GM12878 (cell line): ENCODE measurements around the gene PDZD7. TPM values are rescaled to one million over a fixed set of nuclear protein-coding genes. Genes with fewer than 3 reads are reported as not detected.

Experiments
- ATAC-seq: fragments of 200-7000 bp; cut with Tn5 transposase; 3 replicates; pipeline ENCODE4 v1.9.1; 2020; ENCODE audit warnings: mild to moderate bottlenecking, moderate library complexity
- BruUV-seq: library from RNA; stranded (reverse); fragments of 400-500 nt; replicated peaks from 2 replicates; lab custom pipeline; 2021; lab: Mats Ljungman, UMichigan
- CTCF ChIA-PET: fragments of 300-600 bp; sonication (Branson Sonifier 250); formaldehyde crosslinking; extraction: SDS; loops from one replicate; lab custom pipeline; 2021; ENCODE audit warnings: inconsistent platforms; lab: Yijun Ruan, JAX
- POLR2A ChIA-PET: fragments of 350-600 bp; formaldehyde crosslinking; extraction: SDS; loops from one replicate; lab custom pipeline; 2021; ENCODE audit warnings: inconsistent platforms; lab: Charles Lee
- RAD21 ChIA-PET: fragments of 300-600 bp; sonication (Branson Sonifier 250); formaldehyde crosslinking; loops from one replicate; lab custom pipeline; 2023; ENCODE audit warnings: antibody characterized with exemption; ENCODE audit not compliant: unreplicated experiment; lab: Charles Lee
- SMC1A ChIA-PET: fragments of 300-600 bp; sonication (Branson Sonifier 250); formaldehyde crosslinking; loops from one replicate; lab custom pipeline; 2023; ENCODE audit not compliant: unreplicated experiment, uncharacterized antibody; lab: Charles Lee
- DNase-seq: peaks from one replicate; pipeline ENCODE4 v3.0.0-alpha.2; 2011; ENCODE audit warnings: low read depth, low spot score
- FAIRE-seq: peaks from 3 replicates; lab custom pipeline; 2011; peaks lifted over from hg19 to GRCh38; lab: Jason Lieb, UNC
- H2AFZ ChIP-seq: 2 replicates; pipeline ENCODE4 v1.6.0; 2011; ENCODE audit warnings: low read depth, low read length, control low read depth; ENCODE audit not compliant: control insufficient read depth
- H3K27ac ChIP-seq: 2 replicates; pipeline ENCODE4 v1.5.1; 2011; ENCODE audit warnings: control low read depth; ENCODE audit not compliant: control insufficient read depth, insufficient read depth
- H3K27me3 ChIP-seq, 2 experiments: replicated peaks in 1 of 2; 2 replicates each; pipeline versions ENCODE4 v1.6.0 to v1.6.1; 2011; ENCODE audit warnings: low read length in 1 of 2; ENCODE audit not compliant: control insufficient read depth in 2 of 2, insufficient read depth in 2 of 2
- H3K36me3 ChIP-seq, 2 experiments: 2 replicates each; pipeline ENCODE4 v1.5.1; 2011; ENCODE audit warnings: low read length in 1 of 2; ENCODE audit not compliant: control insufficient read depth in 2 of 2, insufficient read depth in 2 of 2
- H3K4me1 ChIP-seq: 2 replicates; pipeline ENCODE4 v1.6.1; 2011; ENCODE audit warnings: mild to moderate bottlenecking, low read length, moderate library complexity, mixed read lengths; ENCODE audit not compliant: control insufficient read depth, insufficient read depth
- H3K4me2 ChIP-seq: 2 replicates; pipeline ENCODE4 v1.6.0; 2011; ENCODE audit warnings: control low read depth; ENCODE audit not compliant: control insufficient read depth, insufficient read depth
- H3K4me3 ChIP-seq: fragments of 200-600 bp; sonication (generic); 2 replicates; pipeline ENCODE4 v1.5.1; 2016
- H3K79me2 ChIP-seq: 2 replicates; pipeline ENCODE4 v1.6.0; 2011; ENCODE audit warnings: low read length; ENCODE audit not compliant: control insufficient read depth, insufficient read depth
- H3K9ac ChIP-seq: 2 replicates; pipeline ENCODE4 v1.8.0; 2011; ENCODE audit warnings: low read length, control low read depth, mixed read lengths; ENCODE audit not compliant: control insufficient read depth, insufficient read depth
- H3K9me3 ChIP-seq: replicated peaks from 3 replicates; pipeline ENCODE4 v1.5.1; 2011; ENCODE audit warnings: mild to moderate bottlenecking, low read length; ENCODE audit not compliant: control insufficient read depth, insufficient read depth
- H4K20me1 ChIP-seq: 2 replicates; pipeline ENCODE4 v1.6.0; 2011; ENCODE audit not compliant: control insufficient read depth, insufficient read depth
- CBFB ChIP-seq: IDR thresholded peaks from 2 replicates; pipeline ENCODE4 v1.6.1; 2016; ENCODE audit warnings: antibody characterized with exemption, low read depth
- HDGF ChIP-seq: fragments of 450-650 bp; IDR thresholded peaks from 2 replicates; pipeline ENCODE4 v1.6.1; 2016; ENCODE audit warnings: antibody characterized with exemption
- HSF1 ChIP-seq: fragments of 150-350 bp; IDR thresholded peaks from 2 replicates; pipeline ENCODE4 v1.6.1; 2014; ENCODE audit warnings: mild to moderate bottlenecking, low read depth, low read length
- NFXL1 ChIP-seq: fragments of 450-650 bp; IDR thresholded peaks from 2 replicates; pipeline ENCODE4 v1.6.1; 2017; ENCODE audit warnings: antibody characterized with exemption, mild to moderate bottlenecking, borderline replicate concordance
- NRF1 ChIP-seq: conservative IDR thresholded peaks from 2 replicates; pipeline ENCODE4 v1.6.1; 2011; ENCODE audit warnings: mild to moderate bottlenecking, low read depth, low read length, improper control_type of control experiment
- PRDM15 ChIP-seq: fragments of 450-650 bp; formaldehyde crosslinking; IDR thresholded peaks from 2 replicates; pipeline ENCODE4 v1.4.0; 2020; ENCODE audit warnings: mild to moderate bottlenecking, moderate library complexity
- RAD21 ChIP-seq: IDR thresholded peaks from 2 replicates; pipeline ENCODE4 v1.6.1; 2011; ENCODE audit warnings: mild to moderate bottlenecking, low read depth, low read length, moderate library complexity; ENCODE audit not compliant: insufficient read depth
- RBBP5 ChIP-seq: fragments of 200-600 bp; sonication (generic); conservative IDR thresholded peaks from 2 replicates; pipeline ENCODE4 v1.6.1; 2016
- WGBS: methylation state at CpG from one replicate; pipeline ENCODE4 v1.1.6; 2016; ENCODE audit warnings: low lambda C conversion rate; ENCODE audit not compliant: insufficient replicate concordance, insufficient coverage; ENCODE audit errors: missing lambda C conversion rate; 5-methylcytosine and 5-hydroxymethylcytosine counted together
- in situ Hi-C: fragments of 300-500 bp; cut with MboI; formaldehyde crosslinking; loops from 9 replicates; pipeline ENCODE4 v1.14.3; 2018; ENCODE audit warnings: mixed read lengths
- intact Hi-C: fragments of 100-400 bp; cut with micrococcal nuclease; formaldehyde crosslinking; loops from one replicate; pipeline ENCODE4 v1.14.2; 2022; ENCODE audit not compliant: unreplicated experiment
- polyA plus RNA-seq, 11 experiments: library from polyadenylated mRNA; depleted of rRNA in 4 of 11; unstranded in 6 of 11; stranded (reverse) in 5 of 11; fragments of >200 nt; fragmentation: Nextera tagmentation in 4 of 11; fragmentation: Illumina TruSeq in 1 of 11; extraction: Ambion mirVana in 4 of 11; extraction: Trizol in 1 of 11; gene quantifications; 1 replicate in 1 of 11; 2 replicates in 10 of 11; pipeline versions ENCODE4 v1.2.1 to v1.2.3, GENCODE V29; 2011 to 2016; ENCODE audit warnings: inconsistent platforms in 2 of 11, missing spikeins in 2 of 11, low read depth in 1 of 11
- total RNA-seq, 4 experiments: library from RNA; depleted of rRNA in 3 of 4; stranded (reverse); fragments of >200 nt in 3 of 4; fragmentation: Illumina TruSeq in 1 of 4; extraction: Trizol in 1 of 4; gene quantifications; 2 replicates each; pipeline versions ENCODE4 v1.2.1 to v1.2.3, GENCODE V29; 2013 to 2021
- TF ChIP-seq, protein P1 (sequence below): IDR thresholded peaks from 2 replicates; pipeline ENCODE4 v1.6.1; 2012; ENCODE audit warnings: low read depth, low read length, improper control_type of control experiment
- TF ChIP-seq, protein P2 (sequence below): IDR thresholded peaks from 2 replicates; pipeline ENCODE4 v1.6.1; 2011; ENCODE audit warnings: low read depth, low read length, improper control_type of control experiment, borderline replicate concordance

PDZD7 gene
- total and polyA plus RNA-seq, 10 of the 15 experiments (the other 5 are each of a cell fraction or from before 2014, with no cell fraction given), result 0.01 to 0.20 (median 0.03) TPM; not detected in 7

GRCh38 chr10:101041252-101041761 is 10.4 kb upstream of the PDZD7 start (continued):
- TF ChIP-seq PRDM15 (CRISPR knock-in tag) (no peak), CBFB (no peak), NRF1 (no peak)

DNA sequence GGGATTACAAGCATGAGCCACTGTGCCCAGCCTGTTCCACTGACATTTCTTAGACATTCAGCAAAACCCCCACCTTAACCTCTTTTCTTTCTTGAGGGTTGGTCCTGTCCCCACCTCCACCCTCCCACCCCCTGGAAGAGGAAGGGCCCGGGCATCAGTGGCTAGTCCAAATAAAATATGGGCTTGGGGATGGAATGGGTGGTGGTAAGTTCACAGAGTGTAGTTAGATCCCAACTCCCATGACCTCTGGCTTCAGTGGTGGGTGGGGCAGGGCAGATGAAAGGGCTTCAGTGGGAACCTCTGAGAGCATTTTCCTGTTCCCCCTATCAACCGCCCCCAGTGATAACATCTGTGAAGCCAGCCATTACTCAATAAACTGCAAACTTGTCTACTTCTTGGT is 9.9 kb upstream of the PDZD7 start:
- ChIA-PET POLR2A (interaction anchor here (0.6 to 3.3 kb wide), 6 partner anchors 21 to 1601 kb away, joined by 3 to 42 read pairs (median 6); partner anchors contain the start of gene KAZALD1), CTCF (interaction anchor here (0.6 to 24.4 kb wide), 11 partner anchors 10 to 426 kb away, joined by 3 to 885 read pairs (median 17); partner anchors contain the start of genes KAZALD1, PDZD7 and SFXN3), RAD21 (interaction anchor here (0.6 to 5.1 kb wide), 11 partner anchors 10 to 1673 kb away, joined by 3 to 70 read pairs (median 7); partner anchors contain the start of genes ARL3 and KAZALD1), SMC1A (interaction anchor here (1.0 to 4.2 kb wide), 9 partner anchors 10 to 101 kb away, joined by 3 to 45 read pairs (median 21); partner anchors contain the start of genes PDZD7 and SFXN3)
- no peak for DNase-seq
- ATAC-seq, result no peak
- 50% methylated on average over 2 of the region's 2 CpGs for WGBS
- no peak overlapping the region for H2AFZ ChIP-seq
- BruUV-seq, result no TSS peak
- no peaks in the 10 kb centered on the region for H3K27me3 ChIP-seq
- no peaks in the 10 kb centered on the region for H3K9me3 ChIP-seq
- no peak overlapping the region for H3K9ac ChIP-seq
- H3K4me3 ChIP-seq, result no peak overlapping the region
- H4K20me1 ChIP-seq, result no peaks in the 10 kb centered on the region
- H3K27ac ChIP-seq, result no peak overlapping the region
- no peak overlapping the region for H3K4me2 ChIP-seq
- intact Hi-C loops, result loop anchor here (1.0 kb wide), 2 partner anchors 27 to 101 kb away; no protein-coding TSS in a partner anchor
- H3K36me3 ChIP-seq, result no peaks in the 10 kb centered on the region
- FAIRE-seq, result no peak
- in situ Hi-C loops, result no loop called here
- peaks cover 5% of the 10 kb centered on the region; the same call in 1 of the 2 replicates for H3K4me1 ChIP-seq
- H3K79me2 ChIP-seq, result no peaks in the 10 kb centered on the region
- TF ChIP-seq, protein P1, sequence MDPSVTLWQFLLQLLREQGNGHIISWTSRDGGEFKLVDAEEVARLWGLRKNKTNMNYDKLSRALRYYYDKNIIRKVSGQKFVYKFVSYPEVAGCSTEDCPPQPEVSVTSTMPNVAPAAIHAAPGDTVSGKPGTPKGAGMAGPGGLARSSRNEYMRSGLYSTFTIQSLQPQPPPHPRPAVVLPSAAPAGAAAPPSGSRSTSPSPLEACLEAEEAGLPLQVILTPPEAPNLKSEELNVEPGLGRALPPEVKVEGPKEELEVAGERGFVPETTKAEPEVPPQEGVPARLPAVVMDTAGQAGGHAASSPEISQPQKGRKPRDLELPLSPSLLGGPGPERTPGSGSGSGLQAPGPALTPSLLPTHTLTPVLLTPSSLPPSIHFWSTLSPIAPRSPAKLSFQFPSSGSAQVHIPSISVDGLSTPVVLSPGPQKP, result no peak
- TF ChIP-seq HDGF (no peak), RBBP5 (no peak), RAD21 (no peak), NFXL1 (no peak), HSF1 (no peak)
- TF ChIP-seq, protein P2, sequence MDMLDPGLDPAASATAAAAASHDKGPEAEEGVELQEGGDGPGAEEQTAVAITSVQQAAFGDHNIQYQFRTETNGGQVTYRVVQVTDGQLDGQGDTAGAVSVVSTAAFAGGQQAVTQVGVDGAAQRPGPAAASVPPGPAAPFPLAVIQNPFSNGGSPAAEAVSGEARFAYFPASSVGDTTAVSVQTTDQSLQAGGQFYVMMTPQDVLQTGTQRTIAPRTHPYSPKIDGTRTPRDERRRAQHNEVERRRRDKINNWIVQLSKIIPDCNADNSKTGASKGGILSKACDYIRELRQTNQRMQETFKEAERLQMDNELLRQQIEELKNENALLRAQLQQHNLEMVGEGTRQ, result no peak
